ENCODE measurements around the gene ZNF77.
A peak's percentile ranks its signal among the peaks of the same experiment; 100 is the strongest.

The ZNF77 gene

DNA sequence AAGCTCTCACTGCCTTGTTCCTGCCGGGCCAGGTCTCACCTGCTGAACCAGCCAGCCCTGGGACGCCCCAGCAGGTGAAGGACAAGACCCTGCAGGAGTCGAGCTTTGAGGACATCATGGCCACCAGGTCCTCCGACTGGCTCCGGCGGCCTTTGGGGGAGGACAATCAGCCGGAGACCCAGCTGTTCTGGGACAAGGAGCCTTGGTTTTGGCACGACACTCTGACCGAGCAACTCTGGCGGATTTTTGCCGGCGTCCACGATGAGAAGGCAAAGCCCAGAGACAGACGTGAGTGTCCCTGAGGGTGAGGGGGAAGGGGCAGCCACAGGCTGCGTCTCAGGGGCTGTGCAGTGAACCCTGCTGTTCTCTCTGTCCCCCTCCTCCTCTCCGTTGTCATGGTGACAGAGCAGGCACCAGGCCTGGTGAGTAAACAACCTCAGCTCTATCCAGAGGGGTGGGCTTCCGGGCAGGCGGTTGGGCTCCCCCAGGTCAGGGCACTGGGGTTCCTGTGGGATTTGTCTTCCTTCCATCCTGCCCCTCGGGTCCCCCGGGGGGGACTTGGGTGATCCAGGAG is 42.3 kb upstream of the ZNF77 start:
- H3K9me3 ChIP-seq (ENCODE audit: control extremely low read depth in 1 of 5, control insufficient read depth in 4 of 5, insufficient read depth in 2 of 5, low read depth in 1 of 5, low read length in 4 of 5), result no peaks in the 10 kb centered on the region

DNA sequence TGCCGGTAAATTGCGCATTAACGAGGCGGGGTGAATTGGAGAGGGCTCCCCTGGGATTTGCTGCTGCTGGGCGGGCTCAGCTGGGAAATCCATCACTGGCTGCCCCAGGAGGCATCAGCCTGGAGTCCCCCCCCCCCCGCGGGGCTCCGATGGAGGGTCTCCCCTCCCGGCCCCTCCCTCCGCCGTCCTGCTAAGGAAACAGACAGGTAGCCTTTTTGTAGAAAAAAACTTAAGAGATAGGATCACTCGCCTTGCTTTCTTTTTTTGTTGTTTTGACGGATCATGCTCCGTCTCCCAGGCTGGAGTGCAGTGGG is 39.4 kb upstream of the ZNF77 start:
- ChIA-PET POLR2A (no interaction called here), CTCF (interaction anchor here (1.5 kb wide), 1 partner anchor 20 kb away, joined by 3 read pairs; no protein-coding TSS in a partner anchor)
- WGBS (ENCODE audit: insufficient coverage), result 0% methylated on average over 7 of the region's 14 CpGs
- Histone ChIP-seq H3K27ac (ENCODE audit: insufficient read depth in 1 of 2, low read depth in 1 of 2, low read length in 2 of 2, poor library complexity in 1 of 2, severe bottlenecking in 2 of 2) (no peak overlapping the region), H3K4me1 (ENCODE audit: control extremely low read depth in 1 of 4, control insufficient read depth in 4 of 4, insufficient read depth in 4 of 4, low read length in 3 of 4) (peaks cover 0 to 35% (median 14%) of the 10 kb centered on the region in 4 experiments), H3K9me3 (ENCODE audit: control extremely low read depth in 1 of 5, control insufficient read depth in 4 of 5, insufficient read depth in 2 of 5, low read depth in 1 of 5, low read length in 4 of 5) (no peaks in the 10 kb centered on the region), H3K27me3 (replicated peaks in 2 of 5; ENCODE audit: control insufficient read depth in 4 of 5, insufficient read depth in 5 of 5, low read length in 4 of 5) (no peaks in the 10 kb centered on the region), H3K4me3 (ENCODE audit: control insufficient read depth in 1 of 7, extremely low read depth in 1 of 7, insufficient read depth in 4 of 7, low read depth in 2 of 7, low read length in 6 of 7) (peak overlapping the region in 3 of 7 experiments; percentile 36 to 68 (median 52)), H3K36me3 (ENCODE audit: control insufficient read depth in 4 of 4, insufficient read depth in 4 of 4, low read length in 3 of 4) (no peaks in the 10 kb centered on the region)
- DNase-seq, result no peak

More for the DNA sequence above, 42.3 kb upstream of the ZNF77 start:
- peak in 2 of 3 donors; percentile 59 to 69 for DNase-seq
- Histone ChIP-seq H3K36me3 (ENCODE audit: control insufficient read depth in 4 of 4, insufficient read depth in 4 of 4, low read length in 3 of 4) (no peaks in the 10 kb centered on the region), H3K4me1 (ENCODE audit: control extremely low read depth in 1 of 4, control insufficient read depth in 4 of 4, insufficient read depth in 4 of 4, low read length in 3 of 4) (peaks cover 0 to 35% (median 14%) of the 10 kb centered on the region in 4 experiments), H3K27ac (ENCODE audit: insufficient read depth in 1 of 2, low read depth in 1 of 2, low read length in 2 of 2, poor library complexity in 1 of 2, severe bottlenecking in 2 of 2) (no peak overlapping the region), H3K4me3 (ENCODE audit: control insufficient read depth in 1 of 7, extremely low read depth in 1 of 7, insufficient read depth in 4 of 7, low read depth in 2 of 7, low read length in 6 of 7) (peak overlapping the region in 2 of 7 experiments; percentile 13 to 32), H3K27me3 (replicated peaks in 2 of 5; ENCODE audit: control insufficient read depth in 4 of 5, insufficient read depth in 5 of 5, low read length in 4 of 5) (no peaks in the 10 kb centered on the region)
- WGBS (ENCODE audit: insufficient coverage), result 50% methylated on average over 19 of the region's 20 CpGs
- CTCF ChIA-PET, result interaction anchor here (1.3 kb wide), 1 partner anchor 11 kb away, joined by 6 read pairs; no protein-coding TSS in a partner anchor
- POLR2A ChIA-PET, result interaction anchor here (0.8 kb wide), 1 partner anchor 41 kb away, joined by 3 read pairs; no protein-coding TSS in a partner anchor

DNA sequence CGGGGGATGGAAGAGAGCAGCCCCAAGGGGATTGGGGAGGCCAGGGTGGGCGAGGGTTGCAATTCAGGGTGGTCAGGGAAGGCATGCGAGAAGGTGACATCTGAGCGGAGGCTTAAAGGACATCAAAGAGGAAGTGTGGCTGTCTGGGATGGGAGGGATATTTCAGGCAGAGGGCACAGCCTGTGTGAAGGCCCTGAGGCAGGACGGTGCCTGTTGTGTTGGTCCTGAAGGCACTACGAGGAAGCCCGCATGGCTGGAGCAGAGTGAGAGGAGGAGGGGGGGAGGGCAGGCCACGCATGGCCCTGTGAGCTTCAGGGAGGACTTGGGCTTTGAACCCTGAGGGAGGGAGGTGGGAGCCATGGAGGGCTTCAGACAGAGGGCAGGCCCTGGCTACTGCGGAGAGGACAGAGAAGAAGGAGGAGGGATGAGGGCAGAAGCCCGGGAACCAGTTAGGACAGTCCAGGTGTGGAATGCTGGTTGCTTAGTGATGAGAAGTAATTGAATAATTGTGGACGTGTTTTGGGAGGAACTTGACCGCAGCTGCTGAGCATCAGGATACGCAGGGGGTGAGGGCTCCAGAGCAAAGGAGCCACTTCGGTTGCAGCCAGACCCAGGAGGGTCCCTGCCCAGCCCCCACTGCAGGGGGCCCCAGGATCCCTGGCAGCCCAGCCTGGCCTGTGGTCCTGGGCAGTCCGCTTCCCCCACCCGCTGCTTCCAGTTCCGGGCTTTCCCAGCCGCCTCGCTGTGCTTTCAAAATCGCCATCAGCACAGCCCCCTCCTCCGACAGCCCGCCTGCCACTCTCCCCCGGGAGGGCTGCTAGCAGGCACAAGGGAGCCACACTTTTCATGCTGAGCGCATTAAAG is 38.8 kb upstream of the ZNF77 start:
- Histone ChIP-seq H3K4me3 (ENCODE audit: control insufficient read depth in 1 of 7, extremely low read depth in 1 of 7, insufficient read depth in 4 of 7, low read depth in 2 of 7, low read length in 6 of 7) (peak overlapping the region in 3 of 7 experiments; percentile 36 to 68 (median 52)), H3K4me1 (ENCODE audit: control extremely low read depth in 1 of 4, control insufficient read depth in 4 of 4, insufficient read depth in 4 of 4, low read length in 3 of 4) (peaks cover 0 to 35% (median 14%) of the 10 kb centered on the region in 4 experiments), H3K27me3 (replicated peaks in 2 of 5; ENCODE audit: control insufficient read depth in 4 of 5, insufficient read depth in 5 of 5, low read length in 4 of 5) (no peaks in the 10 kb centered on the region), H3K27ac (ENCODE audit: insufficient read depth in 1 of 2, low read depth in 1 of 2, low read length in 2 of 2, poor library complexity in 1 of 2, severe bottlenecking in 2 of 2) (no peak overlapping the region), H3K36me3 (ENCODE audit: control insufficient read depth in 4 of 4, insufficient read depth in 4 of 4, low read length in 3 of 4) (no peaks in the 10 kb centered on the region), H3K9me3 (ENCODE audit: control extremely low read depth in 1 of 5, control insufficient read depth in 4 of 5, insufficient read depth in 2 of 5, low read depth in 1 of 5, low read length in 4 of 5) (no peaks in the 10 kb centered on the region)
- ChIA-PET POLR2A (no interaction called here), CTCF (interaction anchor here (0.9 to 1.5 kb wide), 2 partner anchors 21 kb away, joined by 3 read pairs; no protein-coding TSS in a partner anchor)
- WGBS (ENCODE audit: insufficient coverage), result 28% methylated on average over 22 of the region's 24 CpGs
- peak in 2 of 3 donors; percentile 49 to 60 for DNase-seq

DNA sequence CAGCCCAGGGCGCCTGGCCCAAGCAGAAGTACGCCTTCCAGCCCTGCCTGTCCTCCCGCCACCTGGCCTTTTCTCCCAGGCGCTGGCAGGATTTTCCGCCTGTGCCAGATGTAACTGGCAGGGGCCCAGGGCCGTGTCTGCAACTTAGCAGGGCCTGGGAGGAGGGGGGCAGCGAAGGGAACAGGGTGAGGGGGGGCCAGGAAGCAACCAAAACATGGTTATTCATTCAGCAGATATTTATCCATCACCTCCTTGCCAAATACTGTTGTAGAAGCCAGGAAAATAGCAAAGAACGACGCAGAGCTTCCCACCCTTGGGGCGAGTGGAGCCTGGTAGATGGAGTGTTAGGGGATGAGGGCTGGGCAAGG is 38.2 kb upstream of the ZNF77 start:
- DNase-seq, result peak in 2 of 3 donors; percentile 64 to 73

DNA sequence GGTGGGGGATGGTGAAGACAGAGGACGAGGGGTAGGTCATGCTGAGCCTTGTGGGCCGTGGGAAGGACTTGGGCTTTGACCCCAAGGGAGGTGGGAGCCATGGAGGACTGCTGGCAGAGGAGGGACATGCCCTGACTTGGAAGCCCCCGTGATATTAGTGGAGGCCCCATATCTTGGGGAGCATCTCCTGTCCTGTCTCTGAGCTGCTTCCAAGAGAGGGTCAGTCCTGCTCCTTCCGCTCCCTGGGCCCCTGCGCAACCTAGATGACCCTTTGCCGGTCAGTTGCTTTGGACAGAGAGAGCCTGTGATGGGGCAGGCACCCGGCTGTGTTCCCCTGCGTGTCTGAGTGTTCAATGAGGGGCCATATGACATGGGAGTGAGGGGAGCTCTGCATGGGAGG is 37.8 kb upstream of the ZNF77 start:
- ChIA-PET CTCF (interaction anchor here (0.9 kb wide), 1 partner anchor 20 kb away, joined by 3 read pairs; no protein-coding TSS in a partner anchor), POLR2A (interaction anchor here (0.6 kb wide), 1 partner anchor 14 kb away, joined by 3 read pairs; no protein-coding TSS in a partner anchor)
- Histone ChIP-seq H3K27ac (ENCODE audit: insufficient read depth in 1 of 2, low read depth in 1 of 2, low read length in 2 of 2, poor library complexity in 1 of 2, severe bottlenecking in 2 of 2) (no peak overlapping the region), H3K4me3 (ENCODE audit: control insufficient read depth in 1 of 7, extremely low read depth in 1 of 7, insufficient read depth in 4 of 7, low read depth in 2 of 7, low read length in 6 of 7) (no peak overlapping the region), H3K27me3 (replicated peaks in 2 of 5; ENCODE audit: control insufficient read depth in 4 of 5, insufficient read depth in 5 of 5, low read length in 4 of 5) (no peaks in the 10 kb centered on the region), H3K36me3 (ENCODE audit: control insufficient read depth in 4 of 4, insufficient read depth in 4 of 4, low read length in 3 of 4) (no peaks in the 10 kb centered on the region), H3K9me3 (ENCODE audit: control extremely low read depth in 1 of 5, control insufficient read depth in 4 of 5, insufficient read depth in 2 of 5, low read depth in 1 of 5, low read length in 4 of 5) (no peaks in the 10 kb centered on the region), H3K4me1 (ENCODE audit: control extremely low read depth in 1 of 4, control insufficient read depth in 4 of 4, insufficient read depth in 4 of 4, low read length in 3 of 4) (peaks cover 0 to 34% (median 14%) of the 10 kb centered on the region in 4 experiments)
- DNase-seq, result no peak
- 59% methylated on average over 7 of the region's 8 CpGs for WGBS (ENCODE audit: insufficient coverage)

More for the DNA sequence above, 38.2 kb upstream of the ZNF77 start:
- CTCF ChIA-PET, result interaction anchor here (0.9 kb wide), 1 partner anchor 20 kb away, joined by 3 read pairs; no protein-coding TSS in a partner anchor
- no peak overlapping the region for H3K27ac ChIP-seq (ENCODE audit: insufficient read depth in 1 of 2, low read depth in 1 of 2, low read length in 2 of 2, poor library complexity in 1 of 2, severe bottlenecking in 2 of 2)
- no peaks in the 10 kb centered on the region for H3K27me3 ChIP-seq (replicated peaks in 2 of 5; ENCODE audit: control insufficient read depth in 4 of 5, insufficient read depth in 5 of 5, low read length in 4 of 5)
- no peaks in the 10 kb centered on the region for H3K36me3 ChIP-seq (ENCODE audit: control insufficient read depth in 4 of 4, insufficient read depth in 4 of 4, low read length in 3 of 4)
- peaks cover 0 to 35% (median 14%) of the 10 kb centered on the region in 4 experiments for H3K4me1 ChIP-seq (ENCODE audit: control extremely low read depth in 1 of 4, control insufficient read depth in 4 of 4, insufficient read depth in 4 of 4, low read length in 3 of 4)
- WGBS (ENCODE audit: insufficient coverage), result 0% methylated on average over 5 of the region's 10 CpGs
- H3K4me3 ChIP-seq (ENCODE audit: control insufficient read depth in 1 of 7, extremely low read depth in 1 of 7, insufficient read depth in 4 of 7, low read depth in 2 of 7, low read length in 6 of 7), result no peak overlapping the region
- no peaks in the 10 kb centered on the region for H3K9me3 ChIP-seq (ENCODE audit: control extremely low read depth in 1 of 5, control insufficient read depth in 4 of 5, insufficient read depth in 2 of 5, low read depth in 1 of 5, low read length in 4 of 5)
- POLR2A ChIA-PET, result no interaction called here

DNA sequence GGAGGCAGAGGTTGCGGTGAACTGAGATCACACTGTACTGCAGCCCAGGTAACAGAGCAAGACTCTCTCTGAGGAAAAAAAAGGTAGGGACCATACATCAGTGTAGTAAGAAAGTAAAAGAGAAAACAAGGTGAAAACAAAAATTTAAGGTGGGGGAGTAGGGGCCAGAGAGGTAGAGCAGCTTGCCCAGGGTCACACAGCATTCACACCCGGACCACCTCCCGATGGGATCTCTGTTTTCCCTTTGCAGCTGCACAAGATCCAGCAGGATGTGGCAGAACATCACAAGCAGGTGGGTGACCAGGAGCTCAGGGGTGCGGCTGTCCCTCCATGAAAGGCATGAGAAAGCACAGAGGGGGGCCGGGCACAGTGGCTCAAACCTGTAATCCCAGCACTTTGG is 37.1 kb upstream of the ZNF77 start:
- WGBS (ENCODE audit: insufficient coverage), result 94% methylated on average over 4 of the region's 5 CpGs
- Histone ChIP-seq H3K9me3 (ENCODE audit: control extremely low read depth in 1 of 5, control insufficient read depth in 4 of 5, insufficient read depth in 2 of 5, low read depth in 1 of 5, low read length in 4 of 5) (no peaks in the 10 kb centered on the region), H3K4me1 (ENCODE audit: control extremely low read depth in 1 of 4, control insufficient read depth in 4 of 4, insufficient read depth in 4 of 4, low read length in 3 of 4) (peaks cover 0 to 32% (median 14%) of the 10 kb centered on the region in 4 experiments), H3K27me3 (replicated peaks in 2 of 5; ENCODE audit: control insufficient read depth in 4 of 5, insufficient read depth in 5 of 5, low read length in 4 of 5) (no peaks in the 10 kb centered on the region), H3K27ac (ENCODE audit: insufficient read depth in 1 of 2, low read depth in 1 of 2, low read length in 2 of 2, poor library complexity in 1 of 2, severe bottlenecking in 2 of 2) (no peak overlapping the region), H3K36me3 (ENCODE audit: control insufficient read depth in 4 of 4, insufficient read depth in 4 of 4, low read length in 3 of 4) (no peaks in the 10 kb centered on the region), H3K4me3 (ENCODE audit: control insufficient read depth in 1 of 7, extremely low read depth in 1 of 7, insufficient read depth in 4 of 7, low read depth in 2 of 7, low read length in 6 of 7) (no peak overlapping the region)
- ChIA-PET CTCF (interaction anchor here (1.1 kb wide), 1 partner anchor 29 kb away, joined by 3 read pairs; no protein-coding TSS in a partner anchor), POLR2A (interaction anchor here (0.6 kb wide), 1 partner anchor 13 kb away, joined by 3 read pairs; no protein-coding TSS in a partner anchor)
- DNase-seq, result no peak
